Cardiac muscle cell (in vitro differentiated cells and primary cell): ENCODE data around the gene CCDC18. TPM values are rescaled to one million over a fixed set of nuclear protein-coding genes. Genes with fewer than 3 reads are reported as not detected.

Experiments used
- DNase-seq, 2 donors: peaks; one replicate each; pipeline versions ENCODE4 v3.0.0 to v3.0.0-alpha.2; 2010 to 2017; ENCODE audit warnings: low read depth in 1 of 2, low spot score in 1 of 2
- H3K27ac ChIP-seq: fragments of 200-600 bp; sonication (generic); 2 replicates; pipeline ENCODE4 v1.5.1; 2016
- H3K27me3 ChIP-seq: fragments of 200-600 bp; sonication (generic); 2 replicates; pipeline ENCODE4 v1.6.0; 2016; ENCODE audit warnings: control low read depth
- H3K36me3 ChIP-seq: fragments of 200-600 bp; sonication (generic); 2 replicates; pipeline ENCODE4 v1.5.1; 2016; ENCODE audit warnings: control low read depth
- H3K4me1 ChIP-seq: fragments of 200-600 bp; sonication (generic); 2 replicates; pipeline ENCODE4 v1.8.1; 2017; ENCODE audit warnings: low read depth, mild to moderate bottlenecking, mixed run types
- H3K4me3 ChIP-seq: fragments of 200-600 bp; sonication (generic); 2 replicates; pipeline ENCODE4 v1.5.1; 2016; ENCODE audit warnings: mild to moderate bottlenecking
- H3K9me3 ChIP-seq: fragments of 200-600 bp; sonication (generic); 2 replicates; pipeline ENCODE4 v1.5.1; 2017; ENCODE audit warnings: low read depth, mild to moderate bottlenecking, control low read depth
- polyA plus RNA-seq: library from polyadenylated mRNA; unstranded; fragments of >200 nt; fragmentation: Nextera tagmentation; extraction: Ambion mirVana; gene quantifications from 2 replicates; pipeline ENCODE4 v1.2.1, GENCODE V29; 2016
- total RNA-seq: library from RNA; depleted of rRNA; stranded (reverse); fragments of >200 nt; gene quantifications from 2 replicates; pipeline ENCODE4 v1.2.3, GENCODE V29; 2016
- TF ChIP-seq, protein P1 (sequence below): IDR thresholded peaks from 2 replicates; pipeline ENCODE4 v1.5.1; 2012; ENCODE audit warnings: low read depth, mild to moderate bottlenecking, low read length

CCDC18 gene
- total and polyA plus RNA-seq, 2 experiments from 2014 or later, result 10.2 to 11.6 TPM

DNA sequence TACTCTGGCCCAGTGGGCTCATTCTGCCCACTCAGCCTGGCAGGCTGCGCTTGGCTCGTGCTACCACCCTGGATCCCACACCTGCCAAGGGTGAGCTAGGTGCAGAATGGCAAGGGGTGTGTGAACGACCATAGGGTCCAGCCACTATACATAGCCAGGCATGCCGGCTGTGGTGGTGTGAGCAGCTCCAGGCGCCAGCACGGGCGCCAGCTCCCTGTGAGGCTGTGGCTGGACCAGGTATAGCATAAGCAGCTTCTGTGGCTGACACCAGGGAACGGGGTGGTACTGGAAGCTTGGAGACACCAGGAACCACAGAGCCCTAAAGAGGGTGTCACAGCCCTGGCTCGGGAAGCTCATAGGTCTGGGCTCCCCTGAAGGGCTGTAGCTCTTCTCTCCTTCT, 18.6 kb downstream of the CCDC18 start:
- no peaks in the 10 kb centered on the region for H3K9me3 ChIP-seq
- TF ChIP-seq, protein P1, sequence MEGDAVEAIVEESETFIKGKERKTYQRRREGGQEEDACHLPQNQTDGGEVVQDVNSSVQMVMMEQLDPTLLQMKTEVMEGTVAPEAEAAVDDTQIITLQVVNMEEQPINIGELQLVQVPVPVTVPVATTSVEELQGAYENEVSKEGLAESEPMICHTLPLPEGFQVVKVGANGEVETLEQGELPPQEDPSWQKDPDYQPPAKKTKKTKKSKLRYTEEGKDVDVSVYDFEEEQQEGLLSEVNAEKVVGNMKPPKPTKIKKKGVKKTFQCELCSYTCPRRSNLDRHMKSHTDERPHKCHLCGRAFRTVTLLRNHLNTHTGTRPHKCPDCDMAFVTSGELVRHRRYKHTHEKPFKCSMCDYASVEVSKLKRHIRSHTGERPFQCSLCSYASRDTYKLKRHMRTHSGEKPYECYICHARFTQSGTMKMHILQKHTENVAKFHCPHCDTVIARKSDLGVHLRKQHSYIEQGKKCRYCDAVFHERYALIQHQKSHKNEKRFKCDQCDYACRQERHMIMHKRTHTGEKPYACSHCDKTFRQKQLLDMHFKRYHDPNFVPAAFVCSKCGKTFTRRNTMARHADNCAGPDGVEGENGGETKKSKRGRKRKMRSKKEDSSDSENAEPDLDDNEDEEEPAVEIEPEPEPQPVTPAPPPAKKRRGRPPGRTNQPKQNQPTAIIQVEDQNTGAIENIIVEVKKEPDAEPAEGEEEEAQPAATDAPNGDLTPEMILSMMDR, result no peak
- no peak for DNase-seq
- peaks cover 4% of the 10 kb centered on the region for H3K36me3 ChIP-seq
- no peaks in the 10 kb centered on the region for H3K4me1 ChIP-seq
- no peak overlapping the region for H3K27ac ChIP-seq
- no peaks in the 10 kb centered on the region for H3K27me3 ChIP-seq
- no peak overlapping the region for H3K4me3 ChIP-seq

DNA sequence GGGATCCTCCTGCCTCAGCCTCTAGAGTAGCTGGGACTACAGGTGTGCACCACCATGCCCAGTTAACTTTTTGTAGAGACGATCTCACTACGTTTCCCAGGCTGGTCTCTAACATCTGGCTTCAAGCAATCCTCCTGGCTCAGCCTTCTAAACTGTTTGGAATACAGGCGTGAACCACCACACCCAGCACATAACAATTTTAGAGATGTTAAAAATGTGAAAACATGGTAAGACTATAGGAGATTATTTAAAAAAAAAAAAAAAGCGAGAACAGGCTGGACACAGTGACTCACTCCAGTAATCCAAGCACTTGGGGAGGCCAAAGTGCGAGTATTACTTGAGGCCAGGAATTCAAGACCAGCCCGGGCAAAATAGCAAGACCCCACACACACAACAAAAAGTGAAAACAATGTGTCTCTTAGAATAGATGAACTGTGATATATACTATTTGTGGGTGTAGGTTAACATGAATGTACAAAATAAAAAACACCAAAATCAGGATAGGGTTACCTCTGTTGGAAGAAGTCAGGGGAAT, 19.6 kb downstream of the CCDC18 start:
- H3K27ac ChIP-seq, result no peak overlapping the region
- no peak for DNase-seq

DNA sequence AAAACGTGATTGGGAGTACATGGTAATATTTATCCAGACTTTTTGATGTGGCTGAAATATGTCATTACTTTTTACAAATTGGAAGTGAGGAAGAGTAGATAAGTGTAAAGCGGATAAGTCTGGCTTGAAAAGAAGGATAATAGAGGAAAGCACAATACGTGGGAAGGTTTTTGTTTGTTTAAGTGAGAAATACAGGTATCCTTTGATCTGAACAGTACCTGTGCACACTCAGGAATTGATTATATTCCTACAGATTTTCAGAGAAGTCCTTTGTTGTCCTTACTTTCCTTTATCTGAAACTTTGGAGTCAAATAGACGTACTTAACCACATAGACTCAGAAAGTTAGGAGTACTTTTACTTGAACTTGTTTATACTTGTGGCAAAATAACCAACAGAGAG, 20.2 kb downstream of the CCDC18 start:
- H3K4me3 ChIP-seq, result no peak overlapping the region
- H3K27ac ChIP-seq, result no peak overlapping the region
- peaks cover 4% of the 10 kb centered on the region for H3K36me3 ChIP-seq
- no peak for DNase-seq
- H3K9me3 ChIP-seq, result no peaks in the 10 kb centered on the region
- H3K27me3 ChIP-seq, result no peaks in the 10 kb centered on the region
- H3K4me1 ChIP-seq, result no peaks in the 10 kb centered on the region
- TF ChIP-seq, protein P1, result no peak

More for the DNA sequence above, 19.6 kb downstream of the CCDC18 start:
- Histone ChIP-seq H3K36me3 (peaks cover 4% of the 10 kb centered on the region), H3K9me3 (no peaks in the 10 kb centered on the region), H3K4me1 (no peaks in the 10 kb centered on the region), H3K27me3 (no peaks in the 10 kb centered on the region), H3K4me3 (no peak overlapping the region)
- TF ChIP-seq, protein P1, result no peak

DNA sequence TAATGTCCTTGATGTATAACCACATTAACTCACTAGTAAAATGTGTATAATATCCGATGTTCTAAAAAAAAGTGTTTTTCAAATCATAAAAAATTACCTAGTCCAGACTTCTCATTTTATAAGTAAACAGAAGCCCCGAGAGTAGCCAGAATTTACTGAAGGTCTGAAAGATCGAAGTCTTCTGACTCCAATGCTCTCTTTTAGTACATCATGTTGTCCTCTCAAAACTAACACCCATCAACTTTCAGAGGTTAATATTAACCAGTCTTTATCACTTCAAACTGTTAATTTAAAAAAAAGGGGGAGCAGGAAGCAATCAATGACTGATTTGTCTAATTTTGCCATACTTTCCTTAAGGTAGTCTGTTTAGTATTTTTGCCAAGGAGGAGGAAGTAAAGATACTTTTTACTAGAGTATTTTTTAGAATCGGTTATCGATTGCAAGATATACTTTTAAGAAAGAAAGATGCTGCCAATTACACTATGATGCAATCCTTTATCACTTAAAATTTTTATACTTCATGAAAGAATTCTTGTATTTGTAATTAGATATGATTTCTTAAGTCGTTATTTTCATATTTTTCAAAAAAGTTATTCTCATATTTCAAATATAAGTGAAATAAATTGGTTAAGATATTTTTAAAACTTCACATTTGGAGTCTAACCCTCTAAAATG, 25.5 kb downstream of the CCDC18 start:
- DNase-seq, result no peak
- no peak overlapping the region for H3K27ac ChIP-seq
- H3K9me3 ChIP-seq, result no peaks in the 10 kb centered on the region
- no peaks in the 10 kb centered on the region for H3K27me3 ChIP-seq
- no peaks in the 10 kb centered on the region for H3K36me3 ChIP-seq
- no peaks in the 10 kb centered on the region for H3K4me1 ChIP-seq
- TF ChIP-seq, protein P1, result no peak
- H3K4me3 ChIP-seq, result no peak overlapping the region

DNA sequence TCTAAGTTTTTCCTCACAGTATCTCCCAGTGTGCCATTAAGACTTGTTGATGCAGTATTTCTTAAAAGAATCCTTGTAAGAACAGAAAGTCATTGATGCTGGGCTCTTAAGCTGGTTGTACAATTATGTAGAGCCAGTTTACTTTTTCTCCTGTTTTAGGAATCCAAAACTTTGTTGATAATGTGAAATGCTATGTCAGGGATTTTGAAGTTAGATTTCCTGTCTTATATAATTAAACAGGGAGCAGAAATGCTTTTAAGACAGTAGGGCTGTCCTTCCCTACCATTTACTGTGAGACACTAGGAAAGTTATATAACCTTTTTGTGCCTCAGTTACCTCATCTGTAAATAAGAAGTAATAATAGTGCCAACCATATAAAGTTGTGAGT, 26.0 kb downstream of the CCDC18 start:
- no peaks in the 10 kb centered on the region for H3K36me3 ChIP-seq
- no peaks in the 10 kb centered on the region for H3K4me1 ChIP-seq
- H3K27me3 ChIP-seq, result no peaks in the 10 kb centered on the region
- DNase-seq, result no peak
- TF ChIP-seq, protein P1, result no peak
- no peaks in the 10 kb centered on the region for H3K9me3 ChIP-seq
- H3K27ac ChIP-seq, result no peak overlapping the region
- H3K4me3 ChIP-seq, result no peak overlapping the region
